Measurements from ENCODE around the gene BMF. TPM values are rescaled to one million over a fixed set of nuclear protein-coding genes. Genes with fewer than 3 reads are reported as not detected.

The BMF gene
- total and polyA plus RNA-seq, 2 of the 4 experiments (the other 2 are of a cell fraction): 2.4 to 2.9 TPM

DNA sequence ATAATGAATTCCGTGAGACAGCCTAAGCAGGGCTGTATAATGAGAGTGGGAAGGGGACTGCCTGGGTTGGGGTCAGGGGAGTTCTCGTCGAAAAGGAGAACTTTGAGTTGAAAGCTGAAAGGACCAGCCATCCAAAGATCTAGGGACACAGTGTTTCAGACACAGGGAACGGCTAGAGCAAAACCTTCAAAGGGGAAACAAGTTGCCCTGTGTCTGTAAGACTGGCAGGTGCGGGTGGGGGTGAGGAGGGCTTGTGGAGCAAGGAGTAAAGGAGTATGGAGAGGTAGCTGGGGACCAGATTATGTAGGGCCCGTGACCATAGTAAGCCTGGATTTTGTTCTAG lies 68.4 kb downstream of the BMF start:
- Histone ChIP-seq H3K27me3 (ENCODE audit: control insufficient read depth, insufficient read depth, low read length) (no peaks in the 10 kb centered on the region), H3K56ac (ENCODE audit: extremely low read depth, insufficient read depth, low read length) (no peak overlapping the region; the same call in 1 of the 2 replicates), H3K9me1 (ENCODE audit: insufficient read depth, low read length) (0 out of 2 replicates have a peak, but pooled peaks cover 4% of the 10 kb centered on the region), H2BK20ac (ENCODE audit: low read depth, low read length) (no peak overlapping the region), H4K20me1 (ENCODE audit: insufficient read depth, low read length) (peaks cover 10% of the 10 kb centered on the region; the same call in 1 of the 2 replicates), H3K9ac (ENCODE audit: low read depth, low read length) (no peak overlapping the region), H2BK5ac (ENCODE audit: low read depth, low read length, poor library complexity, severe bottlenecking) (no peak overlapping the region), H3K79me1 (ENCODE audit: low read depth in 1 of 2, low read length in 2 of 2) (peaks cover 10 to 42% of the 10 kb centered on the region in 2 experiments), H4K5ac (ENCODE audit: low read depth, low read length) (no peak overlapping the region), H2BK120ac (ENCODE audit: low read depth, low read length) (no peak overlapping the region), H3K4ac (ENCODE audit: low read depth, low read length) (peak overlapping the region; percentile 0; the same call in 1 of the 2 replicates), H3K4me1 (ENCODE audit: control insufficient read depth, insufficient read depth, low read length) (peaks cover 3% of the 10 kb centered on the region; the same call in 1 of the 2 replicates), H3K9me3 (ENCODE audit: control insufficient read depth, insufficient read depth, low read length) (no peaks in the 10 kb centered on the region), H3K14ac (replicated peaks; ENCODE audit: low read depth, low read length) (no peak overlapping the region), H3K18ac (ENCODE audit: low read depth, low read length) (no peak overlapping the region), H3K23ac (ENCODE audit: low read depth, low read length) (no peak overlapping the region), H2AK9ac (replicated peaks; ENCODE audit: low read depth, low read length, poor library complexity) (peak overlapping the region; percentile 67), H2AFZ (replicated peaks; ENCODE audit: low read length, poor library complexity) (no peak overlapping the region), H2AK5ac (ENCODE audit: low read depth, low read length) (no peak overlapping the region; the same call in 1 of the 2 replicates), H4K91ac (ENCODE audit: insufficient read depth, low read depth, low read length) (no peak overlapping the region), H4K8ac (ENCODE audit: low read depth in 2 of 2, low read length in 2 of 2) (peak overlapping the region in 1 of 2 experiments; percentile 53; a peak in 1 of 4 replicates), H3K36me3 (ENCODE audit: control insufficient read depth, insufficient read depth, low read length) (peaks cover 9% of the 10 kb centered on the region), H2BK15ac (ENCODE audit: low read depth, low read length) (no peak overlapping the region), H3K4me3 (ENCODE audit: insufficient read depth, low read depth, low read length) (no peak overlapping the region), H3K27ac (ENCODE audit: insufficient read depth, low read length) (no peak overlapping the region), H3K4me2 (ENCODE audit: low read depth, low read length) (no peak overlapping the region; the same call in 1 of the 2 replicates)
- in situ Hi-C loops (cut with MboI; ENCODE audit: low sequenced_read_pairs) (loop anchor here (10.0 kb wide), 1 partner anchor 385 kb away; no protein-coding TSS in a partner anchor), intact Hi-C loops (cut with micrococcal nuclease) (no loop called here), dilution Hi-C loops (cut with HindIII; ENCODE audit: low sequenced_read_pairs, unreplicated experiment) (no loop called here)
- POLR2A ChIA-PET (ENCODE audit: unreplicated experiment): no interaction called here
- DNase-seq (no peak), ATAC-seq (ENCODE audit: low read depth) (no peak)
- TF ChIP-seq MXI1 (IDR thresholded peaks at IDR 0.05; ENCODE audit: borderline replicate concordance, low read depth, low read length) (no peak), BHLHE40 (IDR thresholded peaks at IDR 0.05; ENCODE audit: low read depth, low read length) (no peak), SMC3 (IDR thresholded peaks at IDR 0.05; ENCODE audit: low read depth, low read length) (no peak), RCOR1 (IDR thresholded peaks at IDR 0.05; ENCODE audit: insufficient replicate concordance, low read length) (no peak), RAD21 (IDR thresholded peaks at IDR 0.05; ENCODE audit: low read length) (no peak)
- no TSS peak for BruUV-seq (replicated peaks)
- CTCF ChIA-PET: interaction anchor here (0.9 to 1.3 kb wide), 2 partner anchors 178 to 234 kb away, joined by 3 to 5 read pairs; no protein-coding TSS in a partner anchor
- WGBS, 2 experiments (ENCODE audit: extremely low coverage in 2 of 2, insufficient read length in 1 of 2): 78% methylated on average over 5 of the region's 6 CpGs; no CpG with 5 or more reads in 1 of the 2 experiments
